ENCODE data around the gene CYTH2.

DNA sequence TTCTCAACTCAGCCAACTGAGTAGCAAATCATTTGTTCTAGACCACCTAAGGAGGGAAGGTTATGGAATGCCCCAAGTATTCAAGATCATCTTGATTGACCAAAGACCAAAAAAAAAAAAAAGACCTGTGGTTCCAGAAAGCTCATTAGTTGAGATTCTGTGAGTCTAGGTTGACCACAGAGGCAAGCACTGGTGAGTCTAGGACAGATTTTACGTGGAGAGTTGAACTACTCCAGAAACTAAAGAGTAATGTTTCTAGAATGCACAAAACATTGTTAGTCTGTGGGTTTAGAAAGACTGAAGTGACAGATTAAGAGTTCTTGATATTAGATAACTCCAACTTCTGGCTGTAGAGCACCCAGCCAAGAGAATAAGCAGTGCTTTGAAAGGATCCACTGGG lies 4.0 kb upstream of the CYTH2 start:
- TF ChIP-seq, protein P1, sequence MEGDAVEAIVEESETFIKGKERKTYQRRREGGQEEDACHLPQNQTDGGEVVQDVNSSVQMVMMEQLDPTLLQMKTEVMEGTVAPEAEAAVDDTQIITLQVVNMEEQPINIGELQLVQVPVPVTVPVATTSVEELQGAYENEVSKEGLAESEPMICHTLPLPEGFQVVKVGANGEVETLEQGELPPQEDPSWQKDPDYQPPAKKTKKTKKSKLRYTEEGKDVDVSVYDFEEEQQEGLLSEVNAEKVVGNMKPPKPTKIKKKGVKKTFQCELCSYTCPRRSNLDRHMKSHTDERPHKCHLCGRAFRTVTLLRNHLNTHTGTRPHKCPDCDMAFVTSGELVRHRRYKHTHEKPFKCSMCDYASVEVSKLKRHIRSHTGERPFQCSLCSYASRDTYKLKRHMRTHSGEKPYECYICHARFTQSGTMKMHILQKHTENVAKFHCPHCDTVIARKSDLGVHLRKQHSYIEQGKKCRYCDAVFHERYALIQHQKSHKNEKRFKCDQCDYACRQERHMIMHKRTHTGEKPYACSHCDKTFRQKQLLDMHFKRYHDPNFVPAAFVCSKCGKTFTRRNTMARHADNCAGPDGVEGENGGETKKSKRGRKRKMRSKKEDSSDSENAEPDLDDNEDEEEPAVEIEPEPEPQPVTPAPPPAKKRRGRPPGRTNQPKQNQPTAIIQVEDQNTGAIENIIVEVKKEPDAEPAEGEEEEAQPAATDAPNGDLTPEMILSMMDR (IDR thresholded peaks at IDR 0.05; ENCODE audit: low read length) = no peak
- TF ChIP-seq EZH2 (optimal IDR thresholded peaks at IDR 0.05; ENCODE audit: low read depth, low read length) = no peak

All from MM.1S (cell line).